ENCODE measurements around the gene TRIO. TPM values are rescaled to one million over a fixed set of nuclear protein-coding genes. Genes with fewer than 3 reads are reported as not detected.

TRIO gene
- total and polyA plus RNA-seq, 2 of the 8 experiments (the other 6 are each of a cell fraction or from before 2014, with no cell fraction given), result 35.1 to 69.1 TPM

DNA sequence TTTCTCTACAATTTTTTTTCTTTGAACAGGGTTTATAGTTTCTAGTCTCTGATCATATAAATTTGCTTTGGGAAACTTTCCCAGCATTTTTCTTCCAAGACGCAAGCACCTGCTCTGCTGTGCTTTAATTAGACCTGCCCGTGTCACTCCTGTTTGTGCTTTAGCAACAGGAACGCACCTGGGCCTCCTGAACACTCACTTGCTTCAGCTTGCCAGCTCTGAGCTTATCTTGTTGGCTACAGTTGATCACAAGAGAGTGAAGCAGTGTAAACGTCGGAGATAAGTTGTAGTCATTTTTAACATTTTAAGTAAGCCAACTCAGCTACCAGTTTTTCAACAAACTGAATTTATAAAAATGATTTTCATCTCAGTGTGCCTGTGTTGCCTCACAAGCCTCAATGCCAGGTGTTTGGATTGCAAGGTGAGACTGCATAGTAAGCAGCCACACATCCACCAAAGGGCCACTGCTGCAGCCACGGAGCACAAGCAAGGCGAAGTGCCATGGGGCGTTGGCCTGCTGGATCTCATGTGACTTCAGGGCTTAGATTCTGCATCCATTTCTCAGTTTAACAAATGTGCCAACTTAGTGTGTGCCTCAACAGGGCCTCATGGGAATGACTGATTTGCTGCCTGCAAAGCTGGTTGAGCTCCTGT, 166.9 kb downstream of the TRIO start (continued):
- no peak for TF ChIP-seq EGR1 (IDR thresholded peaks at IDR 0.05; ENCODE audit: borderline replicate concordance, low read depth, low read length)
- TF ChIP-seq KDM5A (IDR thresholded peaks at IDR 0.05; ENCODE audit: low read length), result no peak
